Iris pigment epithelial cell (primary cell): ENCODE measurements around the gene VPS29.
"Not testable (repeated sequence)": the region's sequence is repeated elsewhere in the genome, so short reads cannot be mapped to it uniquely, and the experiment has no call there.

Experiments used
- DNase-seq: peaks from one replicate; pipeline ENCODE4 v3.0.0-alpha.2; 2011; ENCODE audit warnings: low read depth

Gene VPS29

DNA sequence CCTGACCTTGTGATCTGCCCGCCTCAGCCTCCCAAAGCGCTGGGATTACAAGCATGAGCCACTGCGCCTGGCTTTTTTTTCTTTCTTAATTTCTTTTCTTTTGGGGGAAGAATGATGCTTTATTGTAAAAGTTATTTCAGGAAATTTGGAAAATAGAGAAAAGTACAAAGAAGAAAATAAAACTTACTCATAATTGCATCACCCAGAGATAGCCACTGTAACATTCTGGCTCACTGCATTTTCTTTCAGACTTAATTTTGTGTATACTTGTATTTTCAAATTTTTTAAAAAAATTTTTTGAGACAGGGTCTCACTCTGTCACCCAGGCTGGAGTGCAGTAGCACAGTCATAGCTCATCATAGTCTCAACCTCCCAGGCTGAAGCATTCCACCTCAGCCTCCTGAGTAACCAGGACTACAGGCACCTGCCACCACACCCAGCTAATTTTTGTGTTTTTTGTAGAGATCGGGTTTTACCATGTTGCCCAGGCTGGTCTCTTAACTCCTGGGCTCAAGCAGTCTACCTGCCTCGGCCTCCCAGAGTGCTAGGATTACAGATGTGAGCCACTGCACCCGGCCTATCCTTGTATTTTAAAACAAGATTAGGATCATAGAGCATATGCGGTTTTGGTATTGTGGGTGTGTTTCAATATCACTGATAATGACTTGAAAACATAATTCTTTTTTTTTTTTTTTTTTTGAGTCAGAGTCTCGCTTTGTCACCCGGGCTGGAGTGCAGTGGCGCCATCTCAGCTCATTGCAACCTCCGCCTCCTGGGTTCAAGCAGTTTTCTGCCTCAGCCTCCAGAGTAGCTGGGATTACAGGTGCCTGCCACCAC is 19.2 kb upstream of the VPS29 start:
- not testable (repeated sequence) for DNase-seq

DNA sequence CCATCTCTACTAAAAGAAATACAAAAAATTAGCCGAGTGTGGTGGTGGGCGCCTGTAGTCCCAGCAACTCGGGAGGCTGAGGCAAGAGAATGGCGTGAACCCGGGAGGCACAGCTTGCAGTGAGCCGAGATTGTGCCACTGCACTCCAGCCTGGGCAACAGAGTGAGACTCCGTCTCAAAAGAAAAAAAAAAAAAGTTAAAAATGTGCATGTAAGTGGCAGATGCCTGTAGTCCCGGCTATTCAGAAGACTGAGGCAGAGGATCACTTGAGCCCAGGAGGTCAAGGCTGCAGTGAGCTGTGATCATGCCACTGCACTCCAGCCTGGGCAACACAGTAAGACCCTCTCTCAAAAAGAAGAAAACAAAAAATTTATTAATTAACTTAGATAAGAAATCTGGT is 16.1 kb upstream of the VPS29 start:
- DNase-seq: not testable (repeated sequence)

DNA sequence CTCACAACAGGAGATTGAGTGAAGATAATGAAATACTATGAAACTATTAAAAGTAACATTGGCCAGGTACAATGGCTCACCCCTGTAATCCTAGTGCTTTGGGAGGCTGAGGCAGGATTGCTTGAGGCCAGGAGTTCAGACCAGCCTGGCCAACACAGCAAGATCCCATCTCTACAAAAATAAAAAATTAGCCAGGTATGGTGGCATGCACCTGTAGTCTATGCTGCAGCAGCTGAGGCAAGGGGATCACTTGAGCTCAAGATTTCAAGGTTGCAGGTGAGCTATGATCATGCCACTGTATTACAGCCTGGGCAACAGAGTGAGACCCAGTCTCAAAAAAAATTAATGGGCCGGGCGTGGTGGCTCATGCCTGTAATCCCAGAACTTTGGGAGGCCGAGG is 15.1 kb upstream of the VPS29 start:
- DNase-seq: no peak

DNA sequence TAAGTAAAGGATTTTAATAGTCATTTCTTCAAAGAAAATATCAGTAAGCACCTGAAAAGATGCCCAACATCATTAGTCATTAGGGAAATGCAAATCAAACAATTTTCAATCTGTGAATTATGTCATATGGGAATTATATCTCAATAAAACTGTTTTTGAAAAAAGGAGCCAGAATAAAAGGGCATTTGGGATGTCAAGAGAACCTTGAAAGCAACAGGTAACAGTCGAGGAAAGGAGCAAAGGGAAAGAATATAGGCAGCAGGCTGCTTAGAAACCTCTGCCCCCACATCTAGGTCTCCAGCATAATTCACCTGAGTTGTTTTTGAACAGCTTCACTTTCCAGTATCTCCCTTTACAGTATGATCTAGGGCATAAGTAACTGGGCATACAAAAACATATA is 12.5 kb upstream of the VPS29 start:
- DNase-seq: no peak

DNA sequence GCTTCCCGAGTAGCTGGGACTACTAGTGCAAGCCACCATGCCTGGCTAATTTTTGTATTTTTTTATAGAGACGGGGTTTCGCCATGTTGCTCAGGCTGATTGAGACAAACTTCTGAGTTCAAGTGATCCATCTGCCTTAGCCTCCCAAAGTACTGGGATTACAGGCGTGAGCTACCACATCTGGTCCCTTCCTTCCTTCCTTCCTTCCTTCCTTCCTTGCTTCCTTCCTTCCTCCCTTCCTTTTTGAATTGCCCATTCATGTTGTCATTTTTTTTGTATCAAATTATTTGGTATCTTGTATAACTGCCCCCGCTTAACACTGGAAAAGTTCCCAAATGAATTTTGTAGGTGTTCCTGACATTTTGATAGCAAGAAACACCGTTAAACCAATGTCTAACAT is 11.9 kb upstream of the VPS29 start:
- no peak for DNase-seq

DNA sequence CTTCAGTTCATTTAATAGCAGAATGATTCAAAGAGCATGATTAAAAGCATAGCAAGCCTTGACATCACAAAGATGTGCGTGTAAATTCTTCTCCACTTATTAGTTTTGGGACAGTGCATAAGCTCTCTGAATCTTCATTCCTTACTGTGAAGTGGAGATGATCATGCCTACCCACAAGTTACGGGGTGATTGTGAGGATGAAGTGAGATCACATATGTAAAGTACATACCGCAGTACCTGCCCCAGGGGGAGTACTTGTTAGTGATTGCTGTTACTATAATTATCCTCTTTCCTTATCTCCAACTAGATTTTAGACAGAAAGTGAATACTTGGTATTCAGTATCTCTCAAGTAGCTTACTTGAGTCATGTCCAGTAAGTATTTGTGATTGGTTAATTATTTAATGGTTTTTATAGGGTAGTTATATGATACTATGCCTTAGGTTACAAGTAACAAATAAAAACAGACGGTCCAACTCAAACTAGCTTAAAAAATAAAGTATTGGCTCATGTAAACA is 6.2 kb upstream of the VPS29 start:
- no peak for DNase-seq

DNA sequence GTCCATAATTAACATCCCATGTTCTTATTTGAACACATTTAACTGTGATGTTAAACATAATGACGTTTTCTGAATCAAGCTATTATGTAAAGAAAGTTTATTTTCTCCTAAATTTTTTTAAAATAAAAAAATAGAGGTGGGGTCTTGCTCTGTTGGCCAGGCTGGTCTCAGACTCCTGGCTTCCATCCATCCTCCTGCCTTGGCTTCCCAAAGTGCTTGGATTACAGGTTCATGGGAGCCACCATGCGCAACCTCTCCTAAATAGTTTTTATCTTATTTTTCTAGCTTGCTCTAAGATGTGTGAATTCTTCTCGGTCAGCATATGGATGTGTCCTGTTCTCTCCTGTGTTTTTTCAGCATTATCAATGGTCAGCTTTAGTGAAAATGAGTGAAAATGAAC is 3.4 kb upstream of the VPS29 start:
- no peak for DNase-seq

DNA sequence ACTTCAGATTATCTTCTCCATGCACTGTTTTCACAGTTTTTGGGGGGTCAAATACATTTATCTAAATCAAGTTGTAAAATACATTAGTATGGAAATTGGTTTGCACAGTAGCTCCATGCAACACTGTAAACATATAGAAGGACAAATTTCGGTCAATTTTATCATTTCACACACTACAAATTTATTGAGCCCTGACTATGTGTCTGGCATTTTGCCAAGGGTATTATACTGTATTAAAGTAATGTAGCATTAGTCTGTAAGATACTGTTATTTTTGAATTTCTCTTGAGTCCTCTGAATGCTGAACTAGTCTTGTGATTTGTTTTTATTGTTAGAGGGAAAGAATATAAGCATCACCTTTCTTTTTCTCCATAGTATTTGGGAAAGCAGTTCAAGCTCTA is 1.5 kb upstream of the VPS29 start:
- DNase-seq: no peak

DNA sequence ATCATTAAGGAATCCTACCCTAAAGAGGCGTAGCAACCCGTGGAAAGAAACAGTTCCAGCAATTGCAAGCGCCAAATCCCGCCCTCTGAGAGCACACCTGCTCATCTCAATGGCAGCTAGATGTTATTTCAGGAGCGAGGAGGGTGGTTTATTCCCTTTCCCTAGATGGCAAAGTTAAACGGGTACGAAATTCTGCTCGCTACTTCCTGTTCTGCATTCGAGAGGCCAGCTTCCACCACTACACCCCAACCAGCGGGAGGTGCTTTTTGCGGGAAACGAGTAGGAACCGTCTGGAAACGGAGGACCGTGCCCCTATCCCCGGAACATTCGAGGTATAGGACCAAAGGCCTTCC is 536 bp downstream of the VPS29 start:
- DNase-seq: peak; percentile 70

DNA sequence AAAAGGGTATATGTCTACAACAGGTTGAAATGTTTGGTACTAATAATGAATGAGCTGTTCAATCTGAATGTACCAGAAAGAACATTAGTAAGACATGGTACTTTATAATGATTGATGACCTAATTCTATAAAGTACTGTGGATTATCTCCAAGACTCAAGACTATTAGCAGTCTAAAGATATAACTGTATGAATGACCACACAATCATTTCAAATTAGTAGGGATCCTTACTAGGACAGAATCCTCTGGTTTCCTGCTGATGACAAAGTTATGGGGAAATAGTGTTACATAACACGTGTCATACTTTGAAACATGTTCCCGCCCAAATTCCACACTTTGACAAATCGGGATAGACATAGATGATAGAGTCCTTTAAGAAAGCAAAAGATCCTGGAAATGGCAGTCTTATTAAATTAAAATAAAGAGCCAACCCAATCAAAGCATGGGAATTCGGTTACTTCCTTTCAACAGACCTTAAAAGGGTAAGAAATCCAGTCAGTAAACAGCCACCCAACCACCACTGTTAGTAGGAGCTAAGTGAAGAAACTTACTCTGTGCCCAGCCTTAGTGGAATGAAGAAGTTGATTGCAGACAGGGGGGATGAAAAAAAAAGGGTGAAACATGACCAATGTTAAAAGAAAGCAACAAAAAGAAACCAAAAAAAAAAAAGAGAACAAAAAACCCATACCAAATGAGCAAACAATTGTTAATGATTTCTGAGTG is 2.8 kb downstream of the VPS29 start:
- peak; percentile 57 for DNase-seq

DNA sequence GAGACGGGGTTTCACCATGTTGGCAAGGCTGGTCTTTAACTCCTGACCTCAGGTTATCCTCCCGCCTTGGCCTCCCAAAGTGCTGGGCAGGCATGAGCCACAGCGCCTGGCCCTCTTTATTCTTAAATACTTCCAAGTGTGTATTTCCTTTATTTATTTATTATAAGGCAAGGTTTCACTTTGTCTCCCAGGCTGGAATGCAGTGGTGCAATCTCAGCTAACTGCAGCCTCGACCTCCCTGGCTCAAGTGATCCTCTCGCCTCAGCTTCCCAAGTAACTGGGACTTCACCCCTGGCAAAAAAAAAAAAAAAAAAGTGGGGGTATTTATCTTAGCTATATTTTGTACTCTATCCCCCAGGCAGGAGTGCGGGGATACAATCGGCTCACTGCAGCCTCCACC is 26.5 kb downstream of the VPS29 start:
- peak; percentile 62 for DNase-seq

DNA sequence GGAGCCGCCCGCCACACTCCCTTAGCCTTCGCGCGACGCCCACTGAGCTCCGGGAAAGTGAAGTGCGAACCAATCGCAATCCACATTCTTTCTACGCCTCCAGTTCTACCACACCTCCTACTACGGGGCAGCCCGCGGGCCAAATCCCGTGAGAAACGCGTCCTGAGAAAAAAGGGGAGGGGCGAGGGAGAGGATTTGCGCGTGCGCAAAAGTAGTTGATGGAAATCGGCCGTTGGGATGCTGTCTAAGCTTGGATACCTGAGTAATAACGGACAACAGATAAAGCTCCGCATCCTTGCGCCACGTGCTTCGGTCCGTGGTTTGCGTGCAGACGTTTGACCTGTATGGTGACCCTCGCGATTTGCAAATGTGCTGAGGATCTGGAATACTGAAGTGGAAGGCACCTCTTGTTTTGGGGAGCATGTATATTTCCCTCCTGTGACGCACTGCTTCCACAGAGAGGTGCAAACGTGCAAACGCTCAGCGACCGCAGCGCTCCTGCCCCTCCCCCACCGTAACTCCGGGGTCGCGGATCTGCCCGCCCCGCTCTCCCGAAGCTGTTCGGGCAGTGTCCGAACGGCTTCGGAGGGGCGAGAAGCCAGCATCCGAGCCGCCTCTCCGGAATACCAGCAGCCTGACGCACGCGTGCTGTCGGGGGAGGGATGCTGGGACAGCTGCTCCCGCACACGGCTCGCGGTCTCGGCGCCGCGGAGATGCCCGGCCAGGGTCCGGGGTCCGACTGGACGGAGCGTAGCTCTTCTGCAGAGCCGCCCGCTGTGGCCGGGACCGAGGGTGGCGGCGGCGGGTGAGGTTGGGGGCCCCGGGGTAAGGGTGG is 33.5 kb downstream of the VPS29 start, which contains the start of the genes FAM216A and GPN3:
Gene FAM216A (plus strand): TSS at position 632 of the 835 bp plus-strand sequence. CDS start 31 bp downstream, at position 663.
Gene GPN3 (minus strand): TSS at position 44 of the 835 bp plus-strand sequence. CDS start 54 bp downstream, outside the sequence.
- peak; percentile 98 for DNase-seq

DNA sequence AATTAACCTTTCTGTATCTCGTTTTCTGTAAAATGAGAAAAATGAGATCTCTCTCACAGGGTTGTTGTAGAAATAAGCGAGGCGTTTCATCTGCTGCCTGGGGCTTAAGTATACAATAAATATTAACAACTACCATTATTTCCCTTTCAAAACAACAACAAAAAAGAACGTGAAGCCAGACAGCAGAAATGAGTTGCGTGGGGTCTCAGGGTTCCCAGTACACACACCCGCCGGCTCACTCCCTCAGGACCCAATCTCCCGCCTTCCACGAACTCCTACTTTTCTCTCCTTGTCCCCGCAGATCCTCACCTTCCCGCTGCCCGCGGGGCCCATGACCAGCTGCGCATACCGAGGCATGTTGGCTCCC is 34.1 kb downstream of the VPS29 start:
- DNase-seq: no peak

DNA sequence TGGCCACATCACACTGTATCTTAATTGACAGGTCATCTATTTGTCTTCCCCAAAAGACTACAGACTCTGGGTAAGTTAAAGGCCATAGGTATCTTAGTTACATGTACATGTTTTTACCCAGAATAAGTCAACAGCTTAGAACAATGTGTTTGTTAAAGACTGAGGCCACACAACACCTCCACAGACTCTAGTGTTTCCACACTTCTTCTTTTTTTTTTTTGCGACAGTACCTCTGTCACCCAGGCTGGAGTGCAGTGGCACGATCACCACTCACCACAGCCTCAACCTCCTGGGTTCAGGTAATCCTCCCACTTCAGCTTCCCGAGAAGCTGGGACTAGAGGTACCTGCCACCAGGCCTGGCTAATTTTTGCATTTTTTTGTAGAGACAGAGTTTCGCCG is 35.1 kb downstream of the VPS29 start:
- DNase-seq: no peak

DNA sequence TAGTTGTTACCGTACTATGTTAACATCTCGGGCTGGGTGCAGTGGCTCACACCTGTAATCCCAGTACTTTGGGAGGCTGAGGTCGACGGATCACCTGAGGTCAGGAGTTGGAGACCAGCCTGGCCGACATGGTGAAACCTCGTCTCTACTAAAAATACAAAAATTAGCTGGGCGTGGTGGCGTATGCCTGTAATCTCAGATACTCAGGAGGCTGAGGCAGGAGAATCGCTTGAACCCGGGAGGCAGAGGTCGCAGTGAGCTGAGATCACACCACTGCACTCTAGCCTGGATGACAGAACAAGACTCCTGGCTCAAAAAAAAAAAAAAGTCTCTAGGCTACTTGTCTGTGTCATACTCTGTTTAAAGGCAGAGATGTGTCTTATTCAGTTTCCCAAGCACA is 36.1 kb downstream of the VPS29 start:
- DNase-seq: not testable (repeated sequence)

DNA sequence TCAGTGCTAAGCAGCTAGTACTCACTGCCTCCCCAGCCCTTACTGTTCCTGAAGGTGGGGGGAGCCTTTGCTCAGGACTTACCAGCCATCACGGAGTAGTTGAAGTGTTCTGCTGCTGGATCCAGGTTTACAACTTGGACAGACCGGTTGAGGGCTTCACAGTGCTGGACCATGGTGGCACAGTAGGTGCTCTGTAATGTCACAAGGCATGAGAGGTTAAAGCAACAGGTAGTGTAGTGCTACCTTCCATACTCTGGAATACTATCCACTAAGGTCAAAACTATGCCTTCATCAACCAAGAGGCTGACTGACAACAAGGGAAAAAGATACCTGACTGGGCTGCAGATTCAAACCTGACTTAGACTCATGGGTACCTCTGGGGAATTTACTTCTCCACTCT is 36.9 kb downstream of the VPS29 start:
- DNase-seq: no peak

DNA sequence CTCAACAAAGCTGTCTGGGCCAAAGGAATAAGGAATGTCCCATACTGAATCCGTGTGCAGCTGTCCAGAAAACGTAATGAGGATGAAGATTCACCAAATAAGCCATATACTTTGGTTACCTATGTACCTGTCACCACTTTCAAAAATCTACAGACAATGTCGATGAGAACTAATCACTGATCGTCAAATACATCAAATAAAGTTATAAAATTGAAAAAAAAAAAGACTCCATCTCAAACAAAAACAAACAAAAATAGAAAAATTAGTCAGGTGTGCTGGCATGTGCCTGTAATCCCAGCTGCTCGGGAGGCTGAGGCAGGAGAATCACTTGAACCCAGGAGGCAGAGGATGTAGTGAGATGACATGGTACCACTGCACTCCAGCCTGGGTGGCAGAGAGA is 40.7 kb downstream of the VPS29 start:
- not testable (repeated sequence) for DNase-seq

DNA sequence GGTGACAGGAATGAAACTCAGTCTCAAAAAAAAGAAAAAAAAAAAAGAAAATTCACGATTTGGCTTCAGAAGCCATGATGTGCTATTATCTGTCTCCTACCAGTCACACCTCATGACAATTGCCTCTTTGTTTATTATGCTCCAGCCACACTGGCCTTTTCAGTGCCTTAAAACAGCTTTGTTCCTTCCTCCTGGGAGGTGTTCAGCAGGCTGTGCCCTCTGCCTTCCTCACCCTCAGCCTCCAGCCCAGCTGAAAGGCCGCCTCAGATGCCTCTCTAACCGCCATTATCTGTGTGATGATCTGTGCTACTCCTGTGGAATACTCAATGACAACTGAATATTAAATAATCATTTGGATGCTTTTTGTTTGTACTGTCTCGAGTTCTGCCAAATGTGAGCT is 43.2 kb downstream of the VPS29 start:
- no peak for DNase-seq

DNA sequence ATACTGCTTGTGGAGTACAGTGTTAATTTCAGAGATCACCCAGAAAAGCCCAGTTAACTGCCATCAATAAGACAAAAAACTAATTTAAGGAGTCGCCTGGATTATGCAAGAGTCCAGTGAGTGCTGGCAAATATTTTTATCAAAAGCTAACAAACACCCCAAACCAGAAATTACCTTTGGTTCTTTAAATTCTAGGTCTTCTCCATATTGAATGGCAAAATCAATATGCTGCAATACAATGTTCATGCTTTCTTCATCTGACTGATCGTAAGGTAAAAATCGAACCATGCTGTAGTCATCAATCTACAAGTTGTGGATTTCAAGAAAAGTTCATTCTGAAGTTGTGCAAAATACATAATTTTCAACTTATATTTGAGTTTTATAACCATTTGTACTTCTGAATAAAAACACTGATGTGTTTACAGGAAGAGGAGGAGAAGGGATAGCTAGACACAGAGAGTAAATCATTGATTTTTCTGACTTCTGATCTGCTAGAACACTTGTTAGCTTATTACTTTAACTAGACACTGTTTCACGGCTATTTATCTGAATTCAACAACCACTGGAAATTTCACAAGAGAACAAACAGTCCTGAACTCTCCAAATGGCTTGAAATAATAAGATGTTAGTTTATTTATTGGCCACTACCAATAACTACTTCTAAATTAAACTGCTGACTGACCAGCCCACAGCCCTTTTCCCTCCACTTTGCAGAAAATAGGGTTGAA is 48.2 kb downstream of the VPS29 start:
- no peak for DNase-seq

DNA sequence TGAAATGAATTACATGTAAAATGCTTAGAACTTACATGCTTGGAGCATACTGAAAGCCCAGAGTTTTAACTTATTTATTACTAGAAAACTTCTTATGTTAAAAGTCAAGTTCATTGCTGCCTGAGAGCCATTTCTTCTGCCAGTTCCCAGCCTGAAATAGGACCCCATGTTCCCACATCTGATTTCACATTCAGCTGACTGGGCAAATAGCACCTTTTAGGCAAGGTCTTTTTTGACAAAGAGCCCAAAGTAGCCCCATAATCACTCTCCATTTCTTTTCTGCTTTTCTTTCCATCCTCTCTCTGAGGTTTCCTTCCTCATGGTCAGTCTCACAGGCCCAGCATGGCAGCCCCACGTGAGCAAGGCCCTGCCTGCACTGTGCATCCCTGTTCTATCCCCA is 50.6 kb downstream of the VPS29 start:
- DNase-seq: no peak

DNA sequence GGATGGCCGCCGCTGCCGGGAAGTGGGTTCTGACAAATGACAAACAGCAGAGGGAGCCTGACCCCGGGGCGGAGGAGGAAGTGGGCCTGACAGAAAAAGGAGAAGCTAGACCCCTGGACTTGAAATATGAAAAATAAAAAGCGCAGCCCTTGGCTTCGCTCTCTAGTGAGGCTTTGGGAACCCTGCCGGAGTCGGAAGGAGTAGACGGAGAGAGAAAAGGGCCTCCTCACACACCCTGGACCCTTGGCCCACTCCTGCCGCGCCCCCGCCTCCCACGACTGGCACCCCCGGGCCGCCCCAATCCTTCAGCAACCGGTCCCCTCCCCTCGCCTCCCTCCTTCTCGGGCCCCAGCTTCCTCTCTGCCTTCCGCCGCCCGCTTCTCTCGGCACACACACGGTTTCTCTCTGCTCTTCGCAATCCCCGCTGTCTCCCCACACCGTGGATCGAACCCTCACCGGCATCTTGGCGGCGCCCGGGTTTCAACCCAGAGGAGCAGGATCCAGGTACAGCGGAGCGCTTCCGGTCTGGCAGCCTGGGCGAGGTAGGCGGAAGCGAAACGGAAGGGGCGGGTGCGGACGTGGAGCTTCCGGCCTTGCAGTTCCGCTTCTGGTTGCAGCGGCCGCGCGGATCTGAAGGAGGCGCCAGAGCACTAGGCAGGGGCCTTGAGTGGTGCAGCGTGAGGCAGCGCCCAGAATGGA is 52.0 kb downstream of the VPS29 start, which contains the start of gene ARPC3:
Gene ARPC3 (minus strand): TSS at position 539 of the 699 bp plus-strand sequence. CDS start 77 bp downstream, at position 462.
- peak; percentile 95 for DNase-seq
